GM12878 (cell line): ENCODE measurements around the gene PLPP6. TPM values are rescaled to one million over a fixed set of nuclear protein-coding genes. Genes with fewer than 3 reads are reported as not detected.

ENCODE experiments used
- ATF7 ChIP-seq: fragments of 450-650 bp; IDR thresholded peaks from 2 replicates; pipeline ENCODE4 v1.6.1; 2016; ENCODE audit warnings: low read depth, mild to moderate bottlenecking
- BHLHE40 ChIP-seq, 2 experiments: fragments of 450-650 bp in 1 of 2; IDR thresholded peaks; 2 replicates each; pipeline ENCODE4 v1.6.1; 2011 to 2017; ENCODE audit warnings: low read depth in 2 of 2, borderline replicate concordance in 1 of 2, improper control_type of control experiment in 1 of 2, low read length in 1 of 2, mild to moderate bottlenecking in 1 of 2
- CHD2 ChIP-seq: IDR thresholded peaks from 2 replicates; pipeline ENCODE4 v1.6.1; 2011; ENCODE audit warnings: low read depth, low read length, improper control_type of control experiment, borderline replicate concordance
- E2F8 ChIP-seq: fragments of 450-650 bp; IDR thresholded peaks from 2 replicates; pipeline ENCODE4 v1.6.1; 2018; ENCODE audit warnings: mild to moderate bottlenecking, low read depth, moderate library complexity; ENCODE audit not compliant: partially characterized antibody
- GABPA ChIP-seq: IDR thresholded peaks from 2 replicates; pipeline ENCODE4 v1.6.1; 2014; ENCODE audit warnings: antibody characterized with exemption, low read depth, mild to moderate bottlenecking, inconsistent platforms
- GATAD2B ChIP-seq: fragments of 450-650 bp; conservative IDR thresholded peaks from 2 replicates; pipeline ENCODE4 v1.6.1; 2017; ENCODE audit warnings: low read depth, mild to moderate bottlenecking, moderate library complexity
- HDAC6 ChIP-seq: fragments of 200-600 bp; sonication (generic); IDR thresholded peaks from one replicate; pipeline ENCODE4 v1.8.0; 2017; ENCODE audit warnings: antibody characterized with exemption; ENCODE audit not compliant: unreplicated experiment
- MEF2A ChIP-seq: IDR thresholded peaks from 2 replicates; pipeline ENCODE4 v1.6.1; 2011; ENCODE audit warnings: low read depth, mild to moderate bottlenecking, low read length, moderate library complexity; ENCODE audit not compliant: insufficient read depth
- POLR2A ChIP-seq: IDR thresholded peaks from 2 replicates; pipeline ENCODE4 v1.6.1; 2011; ENCODE audit warnings: low read depth, mild to moderate bottlenecking, low read length
- RCOR1 ChIP-seq: conservative IDR thresholded peaks from 2 replicates; pipeline ENCODE4 v1.6.1; 2012; ENCODE audit warnings: low read depth, low read length, improper control_type of control experiment
- SIN3A ChIP-seq: IDR thresholded peaks from 2 replicates; pipeline ENCODE4 v1.6.1; 2012; ENCODE audit warnings: low read depth, low read length, improper control_type of control experiment
- SMAD1 ChIP-seq: fragments of 450-650 bp; IDR thresholded peaks from 2 replicates; pipeline ENCODE4 v1.6.1; 2018; ENCODE audit warnings: mild to moderate bottlenecking, low read depth; ENCODE audit not compliant: partially characterized antibody
- SREBF1 ChIP-seq: IDR thresholded peaks from 2 replicates; pipeline ENCODE4 v1.6.1; 2012; ENCODE audit warnings: mild to moderate bottlenecking, low read length
- TCF3 ChIP-seq: IDR thresholded peaks from 2 replicates; pipeline ENCODE4 v1.6.1; 2012; ENCODE audit warnings: low read depth, mild to moderate bottlenecking, low read length, borderline replicate concordance; ENCODE audit not compliant: insufficient read depth
- WRNIP1 ChIP-seq: IDR thresholded peaks from 2 replicates; pipeline ENCODE4 v1.6.1; 2011; ENCODE audit warnings: low read depth, low read length, improper control_type of control experiment, borderline replicate concordance
- YY1 ChIP-seq: IDR thresholded peaks from 2 replicates; pipeline ENCODE4 v1.6.1; 2011; ENCODE audit warnings: low read depth, mild to moderate bottlenecking, low read length
- ZNF274 ChIP-seq: IDR thresholded peaks from one replicate; pipeline ENCODE4 v1.8.0; 2011; ENCODE audit not compliant: insufficient read length, insufficient read depth
- polyA plus RNA-seq, 11 experiments: library from polyadenylated mRNA; depleted of rRNA in 4 of 11; unstranded in 6 of 11; stranded (reverse) in 5 of 11; fragments of >200 nt; fragmentation: Nextera tagmentation in 4 of 11; fragmentation: Illumina TruSeq in 1 of 11; extraction: Ambion mirVana in 4 of 11; extraction: Trizol in 1 of 11; gene quantifications; 1 replicate in 1 of 11; 2 replicates in 10 of 11; pipeline versions ENCODE4 v1.2.1 to v1.2.3, GENCODE V29; 2011 to 2016; ENCODE audit warnings: inconsistent platforms in 2 of 11, missing spikeins in 2 of 11, low read depth in 1 of 11
- total RNA-seq, 4 experiments: library from RNA; depleted of rRNA in 3 of 4; stranded (reverse); fragments of >200 nt in 3 of 4; fragmentation: Illumina TruSeq in 1 of 4; extraction: Trizol in 1 of 4; gene quantifications; 2 replicates each; pipeline versions ENCODE4 v1.2.1 to v1.2.3, GENCODE V29; 2013 to 2021
- TF ChIP-seq, protein P1 (sequence below): fragments of 450-650 bp; IDR thresholded peaks from 2 replicates; pipeline ENCODE4 v1.6.1; 2017; ENCODE audit warnings: mild to moderate bottlenecking, moderate library complexity

The PLPP6 gene
- total and polyA plus RNA-seq, 10 of the 15 experiments (the other 5 are each of a cell fraction or from before 2014, with no cell fraction given), result 1.6 to 11.3 (median 6.9) TPM

DNA sequence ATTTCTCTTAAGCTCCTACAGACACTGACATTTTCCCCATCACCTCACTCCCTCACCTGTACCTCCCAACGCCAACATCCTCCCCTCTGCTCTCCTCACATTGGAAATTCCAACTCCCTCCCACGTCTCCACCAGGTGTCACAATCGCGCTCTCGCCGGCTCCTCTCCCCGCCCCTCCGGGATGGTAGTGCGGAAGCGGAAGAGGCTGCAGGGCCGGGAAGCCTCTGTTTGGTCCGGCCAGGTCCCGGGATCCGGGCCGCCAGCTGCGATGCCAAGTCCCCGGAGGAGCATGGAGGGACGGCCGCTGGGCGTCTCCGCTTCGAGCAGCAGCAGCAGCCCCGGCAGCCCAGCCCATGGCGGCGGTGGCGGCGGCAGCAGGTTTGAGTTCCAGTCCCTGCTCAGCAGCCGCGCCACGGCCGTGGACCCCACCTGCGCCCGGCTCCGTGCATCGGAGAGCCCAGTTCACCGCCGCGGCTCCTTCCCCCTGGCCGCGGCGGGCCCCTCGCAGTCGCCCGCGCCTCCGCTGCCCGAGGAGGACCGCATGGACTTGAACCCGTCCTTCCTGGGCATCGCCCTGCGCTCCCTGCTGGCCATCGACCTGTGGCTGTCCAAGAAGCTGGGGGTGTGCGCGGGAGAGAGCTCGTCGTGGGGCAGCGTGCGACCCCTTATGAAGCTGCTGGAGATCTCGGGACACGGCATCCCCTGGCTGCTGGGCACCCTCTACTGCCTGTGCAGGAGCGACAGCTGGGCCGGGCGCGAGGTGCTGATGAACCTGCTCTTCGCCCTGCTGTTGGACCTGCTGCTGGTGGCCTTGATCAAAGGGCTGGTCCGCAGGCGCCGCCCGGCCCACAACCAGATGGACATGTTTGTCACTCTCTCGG, at the start of gene PLPP6 (continued):
- TF ChIP-seq SMAD1 (peak; percentile 34), ATF7 (peak; percentile 62; the same call in 1 of the 2 replicates), SREBF1 (no peak), ZNF274 (no peak), MEF2A (0 out of 2 replicates have a peak, but pooled peaks have one; percentile 33), BHLHE40 (IDR thresholded peaks at IDR 0.05; ENCODE audit: borderline replicate concordance in 1 of 2, low read depth in 2 of 2, low read length in 1 of 2) (peak; percentile 26 to 39; a peak in 2 of 4 replicates), E2F8 (peak; percentile 53), SIN3A (no peak), YY1 (peak; percentile 24; the same call in 1 of the 2 replicates), HDAC6 (no peak), TCF3 (0 out of 2 replicates have a peak, but pooled peaks have one; percentile 21), GABPA (peak; percentile 85), RCOR1 (0 out of 2 replicates have a peak, but pooled peaks have one; percentile 74), GATAD2B (peak; percentile 93), CHD2 (no peak), POLR2A (peak; percentile 90), WRNIP1 (no peak)
- TF ChIP-seq, protein P1, sequence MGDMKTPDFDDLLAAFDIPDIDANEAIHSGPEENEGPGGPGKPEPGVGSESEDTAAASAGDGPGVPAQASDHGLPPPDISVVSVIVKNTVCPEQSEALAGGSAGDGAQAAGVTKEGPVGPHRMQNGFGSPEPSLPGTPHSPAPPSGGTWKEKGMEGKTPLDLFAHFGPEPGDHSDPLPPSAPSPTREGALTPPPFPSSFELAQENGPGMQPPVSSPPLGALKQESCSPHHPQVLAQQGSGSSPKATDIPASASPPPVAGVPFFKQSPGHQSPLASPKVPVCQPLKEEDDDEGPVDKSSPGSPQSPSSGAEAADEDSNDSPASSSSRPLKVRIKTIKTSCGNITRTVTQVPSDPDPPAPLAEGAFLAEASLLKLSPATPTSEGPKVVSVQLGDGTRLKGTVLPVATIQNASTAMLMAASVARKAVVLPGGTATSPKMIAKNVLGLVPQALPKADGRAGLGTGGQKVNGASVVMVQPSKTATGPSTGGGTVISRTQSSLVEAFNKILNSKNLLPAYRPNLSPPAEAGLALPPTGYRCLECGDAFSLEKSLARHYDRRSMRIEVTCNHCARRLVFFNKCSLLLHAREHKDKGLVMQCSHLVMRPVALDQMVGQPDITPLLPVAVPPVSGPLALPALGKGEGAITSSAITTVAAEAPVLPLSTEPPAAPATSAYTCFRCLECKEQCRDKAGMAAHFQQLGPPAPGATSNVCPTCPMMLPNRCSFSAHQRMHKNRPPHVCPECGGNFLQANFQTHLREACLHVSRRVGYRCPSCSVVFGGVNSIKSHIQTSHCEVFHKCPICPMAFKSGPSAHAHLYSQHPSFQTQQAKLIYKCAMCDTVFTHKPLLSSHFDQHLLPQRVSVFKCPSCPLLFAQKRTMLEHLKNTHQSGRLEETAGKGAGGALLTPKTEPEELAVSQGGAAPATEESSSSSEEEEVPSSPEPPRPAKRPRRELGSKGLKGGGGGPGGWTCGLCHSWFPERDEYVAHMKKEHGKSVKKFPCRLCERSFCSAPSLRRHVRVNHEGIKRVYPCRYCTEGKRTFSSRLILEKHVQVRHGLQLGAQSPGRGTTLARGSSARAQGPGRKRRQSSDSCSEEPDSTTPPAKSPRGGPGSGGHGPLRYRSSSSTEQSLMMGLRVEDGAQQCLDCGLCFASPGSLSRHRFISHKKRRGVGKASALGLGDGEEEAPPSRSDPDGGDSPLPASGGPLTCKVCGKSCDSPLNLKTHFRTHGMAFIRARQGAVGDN, result peak; percentile 53; the same call in 1 of the 2 replicates
